T-cell (primary cell): Measurements from ENCODE around the gene KCNA1. TPM values are rescaled to one million over a fixed set of nuclear protein-coding genes. Genes with fewer than 3 reads are reported as not detected.

Experiments
- ATAC-seq, 4 experiments: fragments of 200-7000 bp in 3 of 4; fragments of 150-1000 bp in 1 of 4; cut with Tn5 transposase; replicated peaks in 1 of 4; 1 replicate in 3 of 4; 2 replicates in 1 of 4; pipeline ENCODE4 v1.10.0; 2021; ENCODE audit warnings: moderate library complexity in 3 of 4, mild to moderate bottlenecking in 2 of 4, moderate number of reproducible peaks in 1 of 4
- CTCF ChIA-PET, 2 donors: fragments of 300-600 bp; sonication (Branson Sonifier 250); formaldehyde crosslinking; loops; one replicate each; lab custom pipeline; 2022; ENCODE audit warnings: antibody characterized with exemption in 2 of 2; lab: Charles Lee
- POLR2A ChIA-PET, 2 donors: fragments of 300-600 bp; sonication (Branson Sonifier 250); formaldehyde crosslinking; loops; one replicate each; lab custom pipeline; 2022; ENCODE audit warnings: antibody characterized with exemption in 2 of 2; lab: Charles Lee
- DNase-seq, 35 experiments: peaks; one replicate each; pipeline versions ENCODE4 v3.0.0 to v3.0.0-alpha.2; 2013 to 2023
- H3K27ac ChIP-seq: one replicate; pipeline ENCODE4 v1.5.1; 2013; ENCODE audit warnings: low read length
- H3K27me3 ChIP-seq, 2 experiments: replicated peaks in 1 of 2; 1 replicate in 1 of 2; 2 replicates in 1 of 2; pipeline versions ENCODE4 v1.6.1 to v1.7.0; 2013; ENCODE audit warnings: low read length in 1 of 2, mixed read lengths in 1 of 2; ENCODE audit not compliant: control insufficient read depth in 2 of 2, insufficient read depth in 2 of 2; ENCODE audit errors: extremely low read depth in 1 of 2
- H3K36me3 ChIP-seq, 2 donors: 1 replicate in 1 of 2; 2 replicates in 1 of 2; pipeline versions ENCODE4 v1.6.1 to v1.7.0; 2013; ENCODE audit warnings: low read length in 1 of 2; ENCODE audit not compliant: control insufficient read depth in 2 of 2, insufficient read depth in 1 of 2; ENCODE audit errors: extremely low read depth in 1 of 2
- H3K4me1 ChIP-seq, 2 experiments: 1 replicate in 1 of 2; 2 replicates in 1 of 2; pipeline versions ENCODE4 v1.6.1 to v1.7.0; 2013; ENCODE audit warnings: low read length in 2 of 2, mixed read lengths in 1 of 2; ENCODE audit not compliant: insufficient read depth in 2 of 2, control insufficient read depth in 1 of 2; ENCODE audit errors: extremely low read depth in 1 of 2
- H3K4me3 ChIP-seq, 2 donors: 1 replicate in 1 of 2; 2 replicates in 1 of 2; pipeline versions ENCODE4 v1.5.1 to v1.7.0; 2013; ENCODE audit warnings: mild to moderate bottlenecking in 2 of 2, low read length in 1 of 2, moderate library complexity in 1 of 2; ENCODE audit not compliant: control insufficient read depth in 1 of 2; ENCODE audit errors: extremely low read depth in 1 of 2
- H3K9me3 ChIP-seq: 2 replicates; pipeline ENCODE4 v1.7.0; 2013
- H3K27ac Mint-ChIP-seq, 2 donors: one replicate each; pipeline ENCODE4 v1.8.0; 2020 to 2021; ENCODE audit warnings: mild to moderate bottlenecking in 2 of 2, mixed read lengths in 2 of 2
- H3K27me3 Mint-ChIP-seq, 2 donors: one replicate each; pipeline ENCODE4 v1.8.0; 2021 to 2022; ENCODE audit warnings: mixed read lengths in 2 of 2
- H3K36me3 Mint-ChIP-seq: one replicate; pipeline ENCODE4 v1.8.0; 2021; ENCODE audit warnings: mixed read lengths
- H3K4me1 Mint-ChIP-seq, 3 donors: one replicate each; pipeline ENCODE4 v1.8.0; 2020 to 2022; ENCODE audit warnings: mixed read lengths in 3 of 3, mild to moderate bottlenecking in 1 of 3
- H3K4me3 Mint-ChIP-seq, 3 donors: one replicate each; pipeline ENCODE4 v1.8.0; 2020 to 2022; ENCODE audit warnings: mild to moderate bottlenecking in 3 of 3, mixed read lengths in 3 of 3, moderate library complexity in 3 of 3
- H3K9me3 Mint-ChIP-seq, 3 donors: one replicate each; pipeline ENCODE4 v1.8.0; 2020 to 2022; ENCODE audit warnings: mixed read lengths in 3 of 3
- WGBS: methylation state at CpG from one replicate; pipeline ENCODE4 v1.1.5; 2013; ENCODE audit warnings: missing lambda C conversion rate; ENCODE audit not compliant: insufficient coverage; 5-methylcytosine and 5-hydroxymethylcytosine counted together
- total RNA-seq, 35 experiments: library from RNA in 6 of 35; stranded (reverse) in 6 of 35; fragments of 120-200 nt in 1 of 35; gene quantifications; one replicate each; pipeline versions ENCODE4 v1.2.1 to v1.2.4 and lab custom pipeline; 2013 to 2026

The KCNA1 gene
- total RNA-seq, 5 donors from 2014 or later (not counting 1 experiment from before 2014, with no cell fraction given), result not detected

GRCh38 chr12:4960030-4960429 lies 50.3 kb downstream of the KCNA1 start:
- ATAC-seq (no peak), DNase-seq (no peak)
- H3K27me3 ChIP-seq, result peaks cover 12 to 39% of the 10 kb centered on the region in 2 experiments
- Mint-ChIP-seq H3K4me1 (no peaks in the 10 kb centered on the region), H3K4me3 (no peak overlapping the region), H3K27me3 (peaks cover 57 to 58% of the 10 kb centered on the region in 2 donors), H3K9me3 (no peaks in the 10 kb centered on the region), H3K36me3 (no peaks in the 10 kb centered on the region), H3K27ac (no peak overlapping the region)
- no peaks in the 10 kb centered on the region for H3K9me3 ChIP-seq
- no peaks in the 10 kb centered on the region for H3K4me1 ChIP-seq
- no peak overlapping the region for H3K27ac ChIP-seq
- 66% methylated on average over 9 of the region's 13 CpGs for WGBS
- H3K36me3 ChIP-seq, result no peaks in the 10 kb centered on the region
- ChIA-PET POLR2A (no interaction called here), CTCF (no interaction called here)
- no peak overlapping the region for H3K4me3 ChIP-seq

- Histone ChIP-seq H3K4me3 (no peak overlapping the region), H3K9me3 (no peaks in the 10 kb centered on the region), H3K27ac (no peak overlapping the region), H3K4me1 (no peaks in the 10 kb centered on the region), H3K27me3 (peaks cover 13 to 39% of the 10 kb centered on the region in 2 experiments), H3K36me3 (no peaks in the 10 kb centered on the region)
- POLR2A ChIA-PET, result no interaction called here
- CTCF ChIA-PET, result no interaction called here
- ATAC-seq, result no peak
- Mint-ChIP-seq H3K27ac (no peak overlapping the region), H3K27me3 (peaks cover 53 to 59% of the 10 kb centered on the region in 2 donors), H3K9me3 (no peaks in the 10 kb centered on the region), H3K4me3 (no peak overlapping the region), H3K4me1 (no peaks in the 10 kb centered on the region), H3K36me3 (no peaks in the 10 kb centered on the region)
- DNase-seq, result no peak
- 80% methylated on average over 1 of the region's 6 CpGs for WGBS
Measured at GRCh38 chr12:4960547-4960946, 50.8 kb downstream of the KCNA1 start.

- Histone ChIP-seq H3K4me3 (no peak overlapping the region), H3K4me1 (no peaks in the 10 kb centered on the region), H3K36me3 (no peaks in the 10 kb centered on the region), H3K27me3 (peaks cover 13 to 39% of the 10 kb centered on the region in 2 experiments), H3K9me3 (no peaks in the 10 kb centered on the region), H3K27ac (no peak overlapping the region)
- no peak overlapping the region for H3K27ac Mint-ChIP-seq
- DNase-seq, result no peak
- no peaks in the 10 kb centered on the region for H3K36me3 Mint-ChIP-seq
- ChIA-PET CTCF (no interaction called here), POLR2A (no interaction called here)
- no peaks in the 10 kb centered on the region for H3K4me1 Mint-ChIP-seq
- peaks cover 47 to 54% of the 10 kb centered on the region in 2 donors for H3K27me3 Mint-ChIP-seq
- no CpG with 5 or more reads among the region's 3 CpGs for WGBS
- H3K9me3 Mint-ChIP-seq, result no peaks in the 10 kb centered on the region
- no peak overlapping the region for H3K4me3 Mint-ChIP-seq
- ATAC-seq, result no peak
Measured at GRCh38 chr12:4961311-4961710, 51.6 kb downstream of the KCNA1 start.

GRCh38 chr12:4962539-4963486 lies 53.1 kb downstream of the KCNA1 start:
- Mint-ChIP-seq H3K9me3 (no peaks in the 10 kb centered on the region), H3K27me3 (peaks cover 43 to 51% of the 10 kb centered on the region in 2 donors), H3K4me1 (no peaks in the 10 kb centered on the region), H3K36me3 (no peaks in the 10 kb centered on the region), H3K27ac (no peak overlapping the region), H3K4me3 (no peak overlapping the region)
- no peaks in the 10 kb centered on the region for H3K9me3 ChIP-seq
- H3K4me1 ChIP-seq, result no peaks in the 10 kb centered on the region
- H3K36me3 ChIP-seq, result no peaks in the 10 kb centered on the region
- no peak overlapping the region for H3K4me3 ChIP-seq
- H3K27me3 ChIP-seq, result peaks cover 12 to 32% of the 10 kb centered on the region in 2 experiments
- ChIA-PET CTCF (interaction anchor here in 1 of 2 donors (0.6 kb wide), 1 partner anchor 1243 kb away, joined by 3 read pairs; no protein-coding TSS in a partner anchor), POLR2A (no interaction called here)
- H3K27ac ChIP-seq, result no peak overlapping the region
- no peak for ATAC-seq
- 71% methylated on average over 12 of the region's 17 CpGs for WGBS
- DNase-seq, result no peak

Other genes with a start within 250 kb of the KCNA1 start
- 1 to 10 TPM in 3 of 5 donors, under 1 TPM in 2; 0.41 to 2.9 (median 1.5) TPM for gene GALNT8, start 189.5 kb upstream of the KCNA1 start, total RNA-seq
- not detected for gene KCNA5, start 134.0 kb downstream of the KCNA1 start, total RNA-seq